Neural cell (in vitro differentiated cells): Measurements from ENCODE around the gene DNHD1. TPM values are rescaled to one million over a fixed set of nuclear protein-coding genes. Genes with fewer than 3 reads are reported as not detected.
A peak's percentile ranks its signal among the peaks of the same experiment; 100 is the strongest.

ENCODE experiments used
- H2AFZ ChIP-seq: fragments of 200-600, 300-800 bp; sonication (generic), shearing (Covaris generic); 2 replicates; pipeline ENCODE4 v1.6.0; 2014; ENCODE audit warnings: low read depth, mild to moderate bottlenecking, antibody characterized with exemption, low read length, moderate library complexity
- H3F3A ChIP-seq: fragments of 200-600 bp; shearing (Covaris generic); 2 replicates; pipeline ENCODE4 v1.6.1; 2016; ENCODE audit warnings: mild to moderate bottlenecking, moderate library complexity, mixed read lengths, antibody characterized with exemption, low read length; ENCODE audit not compliant: insufficient read depth, poor library complexity, severe bottlenecking
- H3K27ac ChIP-seq: fragments of 200-600, 300-800 bp; sonication (generic), shearing (Covaris generic); 2 replicates; pipeline ENCODE4 v1.5.1; 2014; ENCODE audit warnings: mild to moderate bottlenecking, low read length, moderate library complexity
- H3K27me3 ChIP-seq: fragments of 300-800, 200-600 bp; sonication (generic), shearing (Covaris generic); 2 replicates; pipeline ENCODE4 v1.6.0; 2014; ENCODE audit warnings: mild to moderate bottlenecking, low read depth, low read length, moderate library complexity; ENCODE audit not compliant: insufficient read depth
- H3K36me3 ChIP-seq: fragments of 300-800, 200-600 bp; sonication (generic), shearing (Covaris generic); 2 replicates; pipeline ENCODE4 v1.5.1; 2014; ENCODE audit warnings: mild to moderate bottlenecking, antibody characterized with exemption, low read length, moderate library complexity; ENCODE audit not compliant: insufficient read depth
- H3K4me2 ChIP-seq: fragments of 300-800, 200-600 bp; sonication (generic), shearing (Covaris generic); 2 replicates; pipeline ENCODE4 v1.6.0; 2014; ENCODE audit warnings: mild to moderate bottlenecking, low read length
- H3K4me3 ChIP-seq: fragments of 300-800, 200-600 bp; sonication (generic), shearing (Covaris generic); 2 replicates; pipeline ENCODE4 v1.5.1; 2014; ENCODE audit warnings: mild to moderate bottlenecking, low read length, moderate library complexity
- H3K79me2 ChIP-seq: fragments of 200-600 bp; shearing (Covaris generic); replicated peaks from 2 replicates; pipeline ENCODE4 v1.6.0; 2014; ENCODE audit warnings: mild to moderate bottlenecking, low read length, moderate library complexity; ENCODE audit not compliant: insufficient read depth
- H3K9ac ChIP-seq: fragments of 300-800, 200-600 bp; sonication (generic), shearing (Covaris generic); 2 replicates; pipeline ENCODE4 v1.6.1; 2016; ENCODE audit warnings: mild to moderate bottlenecking, low read length, mixed read lengths
- H3K9me2 ChIP-seq: fragments of 200-600 bp; shearing (Covaris generic); 2 replicates; pipeline ENCODE4 v1.6.1; 2016; ENCODE audit warnings: mild to moderate bottlenecking, low read length, mixed read lengths; ENCODE audit not compliant: insufficient read depth
- H3K9me3 ChIP-seq: fragments of 200-600, 300-800 bp; sonication (generic), shearing (Covaris generic); 2 replicates; pipeline ENCODE4 v1.6.1; 2016; ENCODE audit warnings: mild to moderate bottlenecking, mixed run types, low read length, moderate library complexity, mixed read lengths
- H4K20me1 ChIP-seq: fragments of 200-600 bp; shearing (Covaris generic); 2 replicates; pipeline ENCODE4 v1.6.1; 2016; ENCODE audit warnings: mild to moderate bottlenecking, mixed run types; ENCODE audit not compliant: insufficient read depth
- CTCF ChIP-seq: fragments of 450-650 bp; IDR thresholded peaks from 2 replicates; pipeline ENCODE4 v1.5.1; 2014; ENCODE audit warnings: antibody characterized with exemption, mild to moderate bottlenecking, moderate library complexity; ENCODE audit not compliant: poor library complexity, severe bottlenecking
- EP300 ChIP-seq: fragments of 450-650 bp; conservative IDR thresholded peaks from 2 replicates; pipeline ENCODE4 v1.6.1; 2014; ENCODE audit warnings: antibody characterized with exemption, mild to moderate bottlenecking, moderate library complexity; ENCODE audit not compliant: poor library complexity, severe bottlenecking
- EZH2 ChIP-seq: fragments of 200-600, 300-800 bp; shearing (Covaris generic), sonication (generic); IDR thresholded peaks from 2 replicates; pipeline ENCODE4 v1.6.1; 2014; ENCODE audit warnings: antibody characterized with exemption, low read length, borderline replicate concordance, mild to moderate bottlenecking; ENCODE audit not compliant: insufficient read depth, poor library complexity, severe bottlenecking
- MXI1 ChIP-seq: fragments of 450-650 bp; conservative IDR thresholded peaks from 2 replicates; pipeline ENCODE4 v1.6.1; 2014; ENCODE audit warnings: antibody characterized with exemption, mild to moderate bottlenecking; ENCODE audit not compliant: poor library complexity, severe bottlenecking
- POLR2AphosphoS5 ChIP-seq: IDR thresholded peaks from 2 replicates; pipeline ENCODE4 v1.6.1; 2012
- RAD21 ChIP-seq: fragments of 450-650 bp; conservative IDR thresholded peaks from 2 replicates; pipeline ENCODE4 v1.6.1; 2014; ENCODE audit warnings: antibody characterized with exemption, mild to moderate bottlenecking, moderate library complexity
- REST ChIP-seq: IDR thresholded peaks from 2 replicates; pipeline ENCODE4 v1.6.1; 2012; ENCODE audit warnings: borderline replicate concordance
- SMC3 ChIP-seq: fragments of 450-650 bp; conservative IDR thresholded peaks from 2 replicates; pipeline ENCODE4 v1.6.1; 2014; ENCODE audit warnings: antibody characterized with exemption, mild to moderate bottlenecking, moderate library complexity; ENCODE audit not compliant: poor library complexity
- TAF1 ChIP-seq: IDR thresholded peaks from 2 replicates; pipeline ENCODE4 v1.6.1; 2012; ENCODE audit warnings: low read depth
- polyA plus RNA-seq: library from polyadenylated mRNA; depleted of rRNA; stranded (reverse); fragments of >200 nt; gene quantifications from 2 replicates; pipeline ENCODE4 v1.2.3, GENCODE V29; 2014

DNHD1 gene
- polyA plus RNA-seq, 1 donor from 2014 or later, result 5.1 TPM

GRCh38 chr11:6474806-6475500 lies 22.1 kb upstream of the DNHD1 start:
- Histone ChIP-seq H3K79me2 (peaks cover 12% of the 10 kb centered on the region), H3K4me2 (no peak overlapping the region), H3F3A (no peaks in the 10 kb centered on the region), H3K9me2 (no peaks in the 10 kb centered on the region), H3K9me3 (no peaks in the 10 kb centered on the region), H2AFZ (no peak overlapping the region), H3K27ac (no peak overlapping the region), H3K36me3 (no peaks in the 10 kb centered on the region), H3K27me3 (no peaks in the 10 kb centered on the region), H3K9ac (no peak overlapping the region), H4K20me1 (no peaks in the 10 kb centered on the region), H3K4me3 (peak overlapping the region; percentile 90)
- no peak for TF ChIP-seq REST
- TF ChIP-seq TAF1, result no peak
- no peak for TF ChIP-seq CTCF
- TF ChIP-seq MXI1, result no peak
- no peak for TF ChIP-seq SMC3
- no peak for TF ChIP-seq EZH2

GRCh38 chr11:6475936-6476335 lies 21.1 kb upstream of the DNHD1 start:
- no peaks in the 10 kb centered on the region for H3K27me3 ChIP-seq
- no peaks in the 10 kb centered on the region for H3K36me3 ChIP-seq
- TF ChIP-seq TAF1, result no peak
- no peak for TF ChIP-seq REST
- no peak for TF ChIP-seq EZH2
- TF ChIP-seq MXI1, result no peak
- no peak for TF ChIP-seq CTCF
- TF ChIP-seq POLR2AphosphoS5, result no peak
- no peak for TF ChIP-seq SMC3
- no peak for TF ChIP-seq RAD21
- no peak for TF ChIP-seq EP300
- H2AFZ ChIP-seq, result no peak overlapping the region
- no peak overlapping the region for H3K27ac ChIP-seq
- H3K9me3 ChIP-seq, result no peaks in the 10 kb centered on the region
- no peak overlapping the region for H3K4me2 ChIP-seq
- no peaks in the 10 kb centered on the region for H3F3A ChIP-seq
- H3K79me2 ChIP-seq, result peaks cover 21% of the 10 kb centered on the region
- H3K4me3 ChIP-seq, result no peak overlapping the region
- H3K9ac ChIP-seq, result no peak overlapping the region
- H3K9me2 ChIP-seq, result no peaks in the 10 kb centered on the region
- no peaks in the 10 kb centered on the region for H4K20me1 ChIP-seq
